DOHH2 (cell line): ENCODE results near the gene APIP.

ENCODE experiments used
- H3F3A ChIP-seq: fragments of 200-600 bp; sonication (generic), shearing (Covaris generic); 2 replicates; pipeline ENCODE4 v1.6.0; 2016; ENCODE audit warnings: antibody characterized with exemption, mild to moderate bottlenecking; ENCODE audit not compliant: control insufficient read depth, insufficient read depth
- H3K27ac ChIP-seq: fragments of 200-600 bp; sonication (generic); 2 replicates; pipeline ENCODE4 v1.5.1; 2014; ENCODE audit warnings: low read depth, mild to moderate bottlenecking, low read length, moderate library complexity
- H3K27me3 ChIP-seq: fragments of 200-600 bp; sonication (generic); 2 replicates; pipeline ENCODE4 v1.6.1; 2014; ENCODE audit warnings: mild to moderate bottlenecking, low read length, mixed read lengths; ENCODE audit not compliant: control insufficient read depth
- H3K36me3 ChIP-seq: fragments of 200-600 bp; sonication (generic); 2 replicates; pipeline ENCODE4 v1.6.1; 2014; ENCODE audit warnings: mild to moderate bottlenecking, low read length, moderate library complexity, mixed read lengths; ENCODE audit not compliant: control insufficient read depth
- H3K4me1 ChIP-seq: fragments of 200-600 bp; sonication (generic); 2 replicates; pipeline ENCODE4 v1.6.1; 2014; ENCODE audit warnings: mild to moderate bottlenecking, low read length, mixed read lengths; ENCODE audit not compliant: control insufficient read depth
- H3K4me2 ChIP-seq: fragments of 200-600 bp; sonication (generic); 2 replicates; pipeline ENCODE4 v1.6.0; 2014; ENCODE audit warnings: mild to moderate bottlenecking, low read length, moderate library complexity
- H3K4me3 ChIP-seq: fragments of 200-600 bp; sonication (generic); 2 replicates; pipeline ENCODE4 v1.5.1; 2014; ENCODE audit warnings: mild to moderate bottlenecking, low read length, mixed read lengths
- H3K79me2 ChIP-seq: fragments of 200-600 bp; sonication (generic); 2 replicates; pipeline ENCODE4 v1.6.1; 2014; ENCODE audit warnings: mild to moderate bottlenecking, low read length, mixed read lengths; ENCODE audit not compliant: control insufficient read depth
- H3K9me2 ChIP-seq: fragments of 200-600 bp; sonication (generic); replicated peaks from 2 replicates; pipeline ENCODE4 v1.6.1; 2014; ENCODE audit warnings: mild to moderate bottlenecking, low read length, mixed read lengths; ENCODE audit not compliant: control insufficient read depth
- H3K9me3 ChIP-seq: fragments of 200-600 bp; sonication (generic); 2 replicates; pipeline ENCODE4 v1.6.1; 2014; ENCODE audit warnings: antibody characterized with exemption, low read length, mixed read lengths; ENCODE audit not compliant: control insufficient read depth, insufficient read depth
- H4K20me1 ChIP-seq: fragments of 200-600 bp; sonication (generic); 2 replicates; pipeline ENCODE4 v1.6.0; 2014; ENCODE audit warnings: low read depth, mild to moderate bottlenecking, antibody characterized with exemption, low read length, moderate library complexity; ENCODE audit not compliant: control insufficient read depth, insufficient read depth
- CTCF ChIP-seq: fragments of 200-600 bp; sonication (generic); IDR thresholded peaks from one replicate; pipeline ENCODE4 v1.5.1; 2014; ENCODE audit warnings: antibody characterized with exemption, mild to moderate bottlenecking, low read depth, low read length; ENCODE audit not compliant: poor library complexity, severe bottlenecking
- EZH2phosphoT487 ChIP-seq: fragments of 200-600 bp; sonication (generic); IDR thresholded peaks from 2 replicates; pipeline ENCODE4 v1.6.1; 2017; ENCODE audit warnings: borderline replicate concordance, mild to moderate bottlenecking, antibody characterized with exemption, low read length, moderate library complexity, mixed read lengths

APIP gene

GRCh38 chr11:34855754-34856095 is 60.5 kb downstream of the APIP start:
- Histone ChIP-seq H3K4me1 (no peaks in the 10 kb centered on the region), H3K79me2 (no peaks in the 10 kb centered on the region), H3K9me3 (no peaks in the 10 kb centered on the region), H4K20me1 (no peaks in the 10 kb centered on the region), H3F3A (no peaks in the 10 kb centered on the region), H3K36me3 (no peaks in the 10 kb centered on the region), H3K27ac (no peak overlapping the region), H3K9me2 (no peaks in the 10 kb centered on the region), H3K4me3 (no peak overlapping the region), H3K27me3 (no peaks in the 10 kb centered on the region), H3K4me2 (no peak overlapping the region)
- TF ChIP-seq EZH2phosphoT487 (no peak), CTCF (no peak)

- no peaks in the 10 kb centered on the region for H3K4me1 ChIP-seq
- H3K27ac ChIP-seq: no peak overlapping the region
- H4K20me1 ChIP-seq: no peaks in the 10 kb centered on the region
- no peaks in the 10 kb centered on the region for H3K79me2 ChIP-seq
- H3K9me3 ChIP-seq: no peaks in the 10 kb centered on the region
- H3K9me2 ChIP-seq: no peaks in the 10 kb centered on the region
- H3K4me3 ChIP-seq: no peak overlapping the region
- TF ChIP-seq EZH2phosphoT487 (no peak), CTCF (no peak)
- H3F3A ChIP-seq: no peaks in the 10 kb centered on the region
- no peaks in the 10 kb centered on the region for H3K27me3 ChIP-seq
- H3K4me2 ChIP-seq: no peak overlapping the region
- no peaks in the 10 kb centered on the region for H3K36me3 ChIP-seq
Observed at GRCh38 chr11:34855021-34855753, 61.0 kb downstream of the APIP start.

DNA sequence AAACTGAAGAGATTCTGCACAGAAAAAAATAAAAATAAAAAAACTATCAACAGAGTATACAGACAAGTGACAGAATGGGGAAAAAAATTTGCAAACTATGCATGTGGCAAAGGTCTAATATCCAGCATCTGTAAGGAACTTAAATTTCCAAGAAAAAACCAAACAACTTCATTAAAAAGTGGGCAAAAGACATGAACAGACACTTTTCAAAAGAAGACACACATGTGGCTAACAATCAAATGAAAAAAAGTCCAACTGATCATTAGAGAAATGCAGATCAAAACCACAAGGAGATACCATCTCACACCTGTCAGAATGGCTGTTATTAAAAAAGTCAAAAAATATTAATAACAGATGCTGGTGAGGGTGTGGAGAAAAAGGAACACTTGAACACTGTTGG is 64.3 kb downstream of the APIP start:
- H3K9me3 ChIP-seq: no peaks in the 10 kb centered on the region
- no peaks in the 10 kb centered on the region for H3K36me3 ChIP-seq
- no peak for TF ChIP-seq CTCF
- no peak for TF ChIP-seq EZH2phosphoT487
- H3K9me2 ChIP-seq: no peaks in the 10 kb centered on the region
- no peaks in the 10 kb centered on the region for H3F3A ChIP-seq
- H3K4me1 ChIP-seq: no peaks in the 10 kb centered on the region
- H3K4me3 ChIP-seq: no peak overlapping the region
- no peak overlapping the region for H3K4me2 ChIP-seq
- H4K20me1 ChIP-seq: no peaks in the 10 kb centered on the region
- no peak overlapping the region for H3K27ac ChIP-seq
- H3K79me2 ChIP-seq: no peaks in the 10 kb centered on the region
- no peaks in the 10 kb centered on the region for H3K27me3 ChIP-seq
